Hindlimb muscle (tissue), 1 donor: ENCODE measurements around the gene ARHGAP25. TPM values are rescaled to one million over a fixed set of nuclear protein-coding genes. Genes with fewer than 3 reads are reported as not detected.
A peak's percentile ranks its signal among the peaks of the same experiment; 100 is the strongest.

Source experiments
- DNase-seq: peaks from one replicate; pipeline ENCODE4 v3.0.0-alpha.2; 2013
- polyA plus RNA-seq: library from polyadenylated mRNA; unstranded; fragments of 120-200 nt; gene quantifications from one replicate; pipeline ENCODE4 v1.2.1, GENCODE V29; 2013; ENCODE audit not compliant: insufficient read length

The ARHGAP25 gene
- polyA plus RNA-seq, 1 donor, result 3.7 TPM

DNA sequence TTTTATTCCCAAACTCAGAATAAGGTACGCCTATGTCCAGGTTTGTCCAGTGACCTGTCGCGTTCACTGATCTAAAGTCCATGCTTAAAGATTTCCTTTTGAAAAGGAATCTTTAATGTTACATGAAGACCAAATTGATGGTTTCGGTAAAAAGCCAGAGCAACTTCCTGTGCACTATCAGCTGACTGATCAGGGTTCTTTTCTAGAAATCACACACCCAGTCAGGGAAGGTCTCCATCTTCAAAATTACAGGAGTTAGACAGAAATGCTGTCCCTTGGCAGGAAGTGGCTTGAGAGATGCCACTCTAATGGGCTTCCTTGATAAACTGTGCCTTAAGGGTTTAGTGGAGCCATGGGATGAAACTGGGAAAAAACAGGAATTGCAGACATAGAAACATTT lies 14.7 kb upstream of the ARHGAP25 start:
- no peak for DNase-seq

DNA sequence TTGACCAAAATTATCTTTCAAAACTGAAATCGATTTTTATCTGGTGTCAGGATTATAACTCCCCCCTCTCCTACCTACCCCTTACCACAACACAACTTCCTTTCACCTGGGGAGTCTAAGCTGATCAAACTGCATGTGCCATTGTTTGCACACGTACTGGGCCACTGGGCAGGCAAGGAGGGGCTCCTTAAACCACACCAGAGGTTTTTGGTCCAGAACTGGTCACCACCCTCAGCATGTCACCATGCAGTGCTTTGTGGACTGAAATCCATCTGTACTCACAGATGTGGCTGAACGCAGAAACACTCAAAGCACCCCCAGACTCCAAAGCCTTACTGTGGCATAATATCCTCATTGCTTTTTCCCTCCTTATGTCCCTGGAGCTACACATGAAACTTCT lies 13.9 kb upstream of the ARHGAP25 start:
- no peak for DNase-seq

DNA sequence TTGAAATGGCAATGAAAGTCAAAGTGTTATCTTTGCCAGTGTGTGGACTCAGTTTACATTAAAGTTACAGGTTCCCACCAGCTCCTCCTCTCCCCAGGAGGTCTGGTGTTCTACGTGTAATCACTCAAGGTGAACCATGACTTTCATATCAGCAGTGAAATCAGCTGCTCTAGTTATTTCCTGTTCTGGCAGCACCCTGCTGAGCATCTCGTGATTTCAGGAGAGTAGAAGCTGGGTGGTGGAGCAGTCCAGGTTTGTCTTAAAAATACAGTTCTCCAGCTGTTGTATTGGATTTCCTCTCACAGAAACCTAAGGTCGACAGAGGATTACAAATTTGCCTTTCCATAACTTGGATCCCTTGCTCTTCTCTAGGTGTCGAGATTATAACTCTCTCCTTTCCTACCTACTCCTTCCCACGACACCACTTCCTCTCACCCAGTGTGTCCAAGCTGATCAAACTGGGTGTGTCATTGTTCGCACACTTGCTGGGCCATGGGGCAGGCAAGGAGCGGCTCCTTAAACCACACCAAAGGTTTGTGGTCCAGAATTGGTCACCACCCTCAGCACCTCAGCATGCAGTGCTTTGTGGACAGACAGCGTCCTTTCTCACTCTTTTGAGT lies 13.0 kb upstream of the ARHGAP25 start:
- DNase-seq, result no peak

DNA sequence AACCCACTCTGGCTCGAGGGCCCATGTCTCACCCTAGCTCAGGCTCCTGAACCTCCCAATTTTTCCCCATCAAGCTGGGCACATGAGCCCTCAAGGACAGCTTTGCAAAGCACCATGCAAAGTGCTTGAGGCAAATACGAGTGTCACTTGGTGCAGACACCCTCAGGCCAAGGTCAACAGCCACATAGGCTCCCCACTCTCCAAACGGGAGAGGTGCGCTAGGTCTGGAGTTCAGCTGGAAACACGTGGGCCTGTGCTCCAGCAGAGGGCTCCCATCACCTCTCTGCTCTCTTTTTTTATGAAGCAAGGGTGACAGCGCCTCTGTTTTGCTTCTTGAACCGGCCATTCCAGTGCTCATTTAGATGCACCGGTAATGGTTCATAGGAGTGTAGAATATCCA lies 11.9 kb upstream of the ARHGAP25 start:
- no peak for DNase-seq

DNA sequence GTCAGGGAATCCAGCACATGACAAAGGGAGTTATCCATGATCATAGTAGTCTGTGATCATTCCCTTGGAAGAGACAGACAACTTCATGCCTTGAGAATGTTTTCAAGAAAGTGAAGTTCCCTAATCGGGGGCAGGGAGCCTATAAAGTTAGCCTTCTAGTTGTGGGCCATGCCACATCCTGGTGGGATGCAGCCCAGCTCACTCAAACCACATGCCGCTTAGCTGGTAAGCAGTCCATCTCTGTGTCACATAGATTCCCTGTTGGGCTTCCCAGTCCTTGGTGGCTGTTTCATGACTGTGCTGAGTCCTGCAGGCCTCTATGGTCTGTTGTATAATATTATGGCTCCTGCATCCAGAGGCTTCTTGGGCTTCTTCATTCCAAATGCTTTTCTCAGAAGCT lies 11.4 kb upstream of the ARHGAP25 start:
- no peak for DNase-seq

DNA sequence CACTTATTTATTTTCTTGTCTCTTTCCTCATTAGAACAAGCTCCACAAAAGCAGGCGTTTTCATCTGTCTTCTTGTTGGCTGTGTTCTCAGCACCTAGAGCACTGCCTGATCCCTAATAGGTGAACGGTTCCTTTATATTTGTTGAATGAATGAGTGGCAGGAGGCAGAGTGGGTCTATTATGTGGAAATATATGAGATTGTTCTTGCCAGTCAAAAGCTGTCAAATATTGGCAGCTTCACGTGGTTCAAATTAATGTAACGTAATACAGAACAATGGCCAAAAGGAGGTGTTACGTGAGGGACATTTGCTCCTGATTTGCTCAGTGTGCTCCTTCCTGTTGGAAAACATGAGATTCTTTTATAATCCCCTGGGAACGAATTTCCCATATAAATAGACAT lies 8.5 kb upstream of the ARHGAP25 start:
- no peak for DNase-seq

DNA sequence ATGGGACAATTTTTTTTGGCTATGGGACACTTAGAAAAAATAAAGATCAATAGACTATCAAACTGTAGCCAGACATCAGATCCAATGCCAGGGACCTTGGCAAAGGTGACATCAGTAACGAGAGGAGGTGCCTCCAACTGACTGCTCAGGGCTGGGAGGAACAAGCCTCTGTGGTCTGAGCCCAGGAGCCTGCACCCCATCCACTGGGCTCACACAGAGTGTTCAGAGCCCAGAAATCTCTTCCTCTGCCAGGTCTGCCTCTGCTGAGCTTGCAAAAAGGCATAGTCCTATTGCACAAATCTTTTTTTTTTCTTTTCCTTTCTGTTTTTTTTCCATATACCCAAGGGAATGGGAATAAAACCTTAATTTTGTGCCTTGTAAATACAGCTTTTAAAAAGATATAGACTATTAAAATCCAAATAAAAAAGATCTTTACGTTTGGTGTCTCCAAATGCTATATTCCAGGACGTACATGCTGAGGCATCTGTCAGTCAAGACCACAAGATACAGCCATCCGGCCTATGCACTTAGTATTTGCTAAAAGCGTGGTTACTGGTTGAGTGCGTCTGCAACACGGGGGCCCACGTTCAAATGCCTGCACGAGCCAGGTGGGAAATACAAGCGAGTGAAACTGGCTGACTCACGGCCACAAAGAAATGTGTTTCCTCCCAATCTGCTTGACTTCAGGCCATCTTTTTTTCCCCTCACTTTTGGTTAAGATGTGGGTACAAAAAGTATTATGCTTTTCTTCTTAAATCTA lies 7.8 kb upstream of the ARHGAP25 start:
- DNase-seq, result no peak

DNA sequence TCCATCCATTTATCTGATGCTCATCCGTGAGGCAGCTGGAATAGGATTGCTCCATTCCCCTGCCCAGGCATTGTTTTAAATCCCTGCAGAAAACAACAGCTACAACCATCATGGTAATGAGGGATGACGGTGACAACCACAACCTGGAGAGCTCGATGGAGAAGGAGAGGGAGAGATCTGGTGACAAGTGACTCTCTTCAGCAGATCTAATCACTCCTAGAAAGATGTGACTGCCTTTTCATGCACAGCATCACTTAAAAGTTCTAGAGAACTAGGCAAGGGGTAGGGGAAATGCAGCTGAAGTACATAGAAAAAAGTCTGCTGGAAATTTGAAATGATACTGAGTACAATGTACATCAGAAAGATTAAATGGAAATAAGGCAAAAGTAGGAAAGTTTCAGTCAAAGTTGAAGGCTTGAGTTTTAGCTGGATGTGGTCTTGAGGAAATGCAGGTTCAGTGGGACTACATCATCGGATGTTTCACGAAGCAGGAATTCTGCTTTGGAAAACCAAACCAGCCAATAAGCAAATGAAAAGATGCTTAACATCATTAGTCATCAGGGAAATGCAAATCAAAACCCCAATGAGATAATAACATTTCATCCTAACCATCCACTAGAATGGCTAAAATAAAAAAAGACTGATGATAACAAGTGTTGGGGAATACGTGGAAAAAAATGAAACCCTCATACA lies 6.8 kb upstream of the ARHGAP25 start:
- DNase-seq, result no peak

DNA sequence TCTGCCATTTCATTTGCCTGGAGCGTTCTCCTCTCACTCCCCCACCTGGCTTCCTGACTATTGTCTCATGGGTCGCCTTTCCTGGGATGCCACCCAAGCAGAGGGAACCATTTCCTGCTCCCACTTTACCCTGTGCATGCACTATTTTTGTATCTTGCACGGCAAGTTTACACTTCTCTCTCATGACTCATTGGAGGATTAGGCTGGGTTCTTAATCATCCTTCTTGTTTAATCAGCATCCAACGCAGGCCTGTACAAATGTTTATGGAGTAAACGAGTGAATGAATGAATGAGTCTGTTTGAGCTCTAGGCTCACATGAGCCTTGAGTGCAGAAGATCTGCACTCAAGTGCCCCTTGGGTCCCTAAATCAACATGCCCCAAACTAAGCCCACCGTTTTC lies 3.8 kb upstream of the ARHGAP25 start:
- no peak for DNase-seq

DNA sequence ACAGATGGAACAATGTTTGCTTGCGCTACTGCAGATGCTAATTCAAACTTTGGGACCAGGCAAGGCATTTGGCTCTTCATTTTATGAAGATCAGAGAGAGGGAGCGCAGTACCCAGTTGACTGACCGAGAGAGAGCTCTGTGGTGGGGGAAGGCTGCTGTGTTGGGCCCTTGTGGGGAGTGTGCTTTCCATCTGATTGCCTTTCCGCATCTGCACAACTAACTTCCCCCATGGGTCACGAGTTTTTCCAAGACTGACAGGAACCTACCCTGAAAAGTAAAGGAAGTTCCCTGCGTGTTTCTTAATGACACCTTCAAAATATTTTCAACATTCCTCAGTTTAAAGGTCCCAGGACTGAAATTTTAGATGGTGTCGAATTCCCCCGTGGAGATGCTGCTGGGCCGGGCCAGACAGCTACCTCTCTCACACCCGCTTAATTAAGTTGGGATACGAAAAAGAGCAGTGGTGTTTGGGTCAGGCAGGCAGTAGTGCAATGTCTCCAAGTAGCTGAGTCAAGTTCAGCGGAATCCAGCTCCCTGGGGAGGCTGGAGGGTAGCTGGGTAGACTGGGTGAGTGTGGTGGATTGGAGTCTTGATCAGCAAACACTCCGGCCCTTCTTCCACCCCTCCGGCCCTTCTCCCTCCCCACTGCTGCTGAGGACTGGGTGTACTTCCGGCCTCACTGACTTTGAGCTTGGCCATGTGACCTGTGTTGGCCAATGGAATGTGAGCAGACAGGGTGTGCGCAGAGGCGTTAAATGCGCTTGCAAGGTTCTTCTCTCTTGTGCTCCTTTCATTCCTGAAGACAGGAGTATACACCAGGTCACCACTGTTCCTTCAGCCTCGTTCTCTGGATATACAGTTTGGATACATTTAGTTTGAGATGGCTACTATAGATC lies 2.3 kb upstream of the ARHGAP25 start:
- DNase-seq, result peak; percentile 39

DNA sequence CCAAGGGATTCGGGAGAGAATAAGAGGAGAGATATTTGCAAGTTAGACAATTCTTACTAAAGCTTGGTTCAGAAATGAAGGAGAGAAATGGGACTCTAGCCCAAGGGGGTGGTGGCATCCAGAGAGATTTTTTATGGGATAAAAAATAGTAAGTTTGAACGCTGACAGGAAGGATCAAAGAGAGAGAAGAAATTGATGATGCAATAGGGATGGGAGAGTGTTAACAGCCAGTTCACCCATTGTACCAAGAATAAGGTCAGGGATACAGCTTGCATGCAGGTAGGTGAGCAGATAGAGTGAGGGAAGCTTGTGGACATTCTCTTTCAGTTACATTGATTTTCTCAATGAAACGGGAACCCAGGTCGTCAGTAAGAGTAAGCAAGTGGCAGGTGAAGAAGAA lies 1.2 kb upstream of the ARHGAP25 start:
- DNase-seq, result no peak

DNA sequence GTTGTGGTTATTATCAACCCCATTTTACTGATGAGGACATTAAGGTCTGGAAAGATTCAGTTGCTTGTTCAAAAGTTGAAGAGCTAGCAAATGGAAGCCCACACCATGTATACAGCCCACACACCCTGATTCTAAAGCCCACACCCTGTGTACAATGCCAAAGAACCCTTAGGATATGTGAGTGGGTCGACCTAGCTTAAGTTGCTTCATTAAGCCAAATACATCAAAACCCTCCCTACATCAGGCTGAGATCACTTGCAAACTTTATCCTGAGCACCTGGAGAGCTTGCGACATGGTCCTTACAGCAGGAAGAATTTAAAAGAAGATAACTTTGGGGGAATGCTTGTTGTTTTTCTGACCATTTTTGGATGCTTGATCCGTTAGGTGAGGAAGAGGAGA lies 435 bp upstream of the ARHGAP25 start:
- DNase-seq, result no peak

DNA sequence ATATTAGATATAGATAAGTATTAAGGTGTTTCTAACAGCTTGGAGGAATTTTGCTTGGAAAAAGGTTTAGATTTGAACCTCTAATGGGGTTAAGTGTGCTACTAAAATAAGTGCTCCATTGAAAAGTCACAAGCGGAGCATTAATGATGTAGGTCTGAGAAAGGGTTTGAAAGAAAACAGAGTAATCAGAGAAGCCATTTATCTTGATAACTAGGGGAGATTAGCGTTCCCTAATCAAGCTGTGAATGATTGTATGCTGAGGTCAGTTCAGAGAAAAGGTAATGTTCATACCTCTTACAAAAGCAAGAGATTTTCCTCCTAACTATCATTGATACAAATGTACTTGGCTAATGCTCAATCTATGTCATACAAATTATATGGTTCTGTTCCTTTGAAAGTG lies 1.5 kb downstream of the ARHGAP25 start:
- DNase-seq, result no peak

DNA sequence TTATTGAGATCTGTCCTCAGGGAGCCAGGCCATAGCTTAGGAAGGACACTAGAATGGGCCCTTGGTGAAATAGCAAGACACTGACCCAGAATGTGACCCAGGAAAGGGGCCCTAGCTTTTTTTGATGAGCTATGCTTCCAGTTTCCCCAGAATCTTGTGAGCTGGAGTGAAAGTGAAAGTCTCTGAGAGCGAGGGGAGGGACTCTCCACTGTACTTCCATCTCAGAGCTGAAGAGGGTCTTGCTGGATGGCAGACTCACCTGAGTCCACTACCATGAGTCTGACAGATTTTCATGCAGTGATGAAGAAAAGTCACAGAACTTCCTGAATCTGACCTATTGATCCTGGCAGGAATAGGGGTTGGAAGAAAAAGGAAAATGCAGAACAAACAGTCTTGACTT lies 3.1 kb downstream of the ARHGAP25 start:
- DNase-seq, result no peak

DNA sequence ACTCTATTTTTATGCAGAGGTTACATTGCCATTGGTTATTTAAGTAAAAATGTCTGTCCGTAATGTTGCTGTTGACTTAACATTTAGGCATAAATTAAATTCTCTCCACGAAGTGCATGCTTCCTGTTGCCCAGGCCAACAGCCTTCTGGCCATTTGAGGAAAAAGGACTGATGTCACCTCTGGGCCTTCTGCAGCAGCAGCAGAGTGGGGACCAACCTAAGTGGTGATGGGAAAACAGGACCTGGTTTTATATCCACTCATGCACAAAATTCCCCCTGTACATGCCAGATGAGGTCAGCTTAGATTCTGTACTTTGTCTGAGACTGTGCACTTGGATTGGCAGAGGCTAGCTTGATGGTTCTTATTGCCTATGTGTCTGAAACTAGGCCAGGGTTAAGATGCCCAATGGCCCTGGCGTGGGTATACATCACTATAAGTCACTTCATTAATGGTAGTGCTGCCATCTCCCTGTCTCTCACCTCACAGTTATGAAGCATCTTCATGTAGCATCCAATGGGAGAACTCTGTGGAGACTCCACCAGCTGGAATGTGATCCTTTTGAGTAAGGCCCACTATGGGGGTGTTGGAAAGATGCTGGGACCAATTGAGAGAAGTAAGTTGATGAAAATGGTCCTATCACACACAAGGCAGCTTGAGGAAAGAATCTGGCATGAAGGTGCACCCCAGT lies 4.4 kb downstream of the ARHGAP25 start:
- DNase-seq, result no peak

DNA sequence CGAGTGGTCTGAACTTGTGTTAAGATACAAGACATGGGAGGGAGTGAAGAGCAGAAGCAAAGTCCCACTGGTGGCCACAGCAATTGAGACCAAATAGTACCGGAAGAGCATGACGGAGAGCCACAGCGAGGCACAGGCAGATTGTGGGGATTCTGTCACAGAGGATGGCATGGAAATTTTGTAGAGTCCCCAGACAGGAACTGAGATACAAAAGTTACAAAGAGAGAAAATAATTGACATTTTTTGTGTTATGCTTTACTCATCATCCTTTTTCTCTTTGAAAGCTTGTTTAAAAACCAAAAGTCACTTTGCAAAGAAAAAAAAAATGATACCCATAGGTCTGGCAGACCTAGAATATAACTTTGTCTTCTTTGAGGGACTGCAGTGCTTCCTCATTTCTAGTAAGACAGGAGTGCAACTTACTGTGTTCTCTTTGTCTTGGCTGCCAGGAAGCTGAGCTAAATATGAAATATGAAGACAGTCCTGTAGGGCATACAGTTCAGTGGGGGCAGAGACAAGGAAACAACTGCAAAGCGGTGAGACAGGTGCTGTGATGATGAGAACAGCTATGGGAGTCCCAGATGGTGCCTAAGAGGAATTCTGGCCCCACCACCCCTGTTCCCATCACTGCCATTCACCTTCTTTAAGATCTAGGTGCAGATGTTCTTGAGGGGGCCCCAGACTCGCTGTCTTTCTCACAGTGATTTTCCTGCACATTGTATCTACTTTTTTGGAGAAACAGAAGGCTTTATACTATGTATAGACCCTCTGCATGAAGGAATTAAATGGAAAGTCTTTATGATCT lies 5.2 kb downstream of the ARHGAP25 start:
- DNase-seq, result no peak

DNA sequence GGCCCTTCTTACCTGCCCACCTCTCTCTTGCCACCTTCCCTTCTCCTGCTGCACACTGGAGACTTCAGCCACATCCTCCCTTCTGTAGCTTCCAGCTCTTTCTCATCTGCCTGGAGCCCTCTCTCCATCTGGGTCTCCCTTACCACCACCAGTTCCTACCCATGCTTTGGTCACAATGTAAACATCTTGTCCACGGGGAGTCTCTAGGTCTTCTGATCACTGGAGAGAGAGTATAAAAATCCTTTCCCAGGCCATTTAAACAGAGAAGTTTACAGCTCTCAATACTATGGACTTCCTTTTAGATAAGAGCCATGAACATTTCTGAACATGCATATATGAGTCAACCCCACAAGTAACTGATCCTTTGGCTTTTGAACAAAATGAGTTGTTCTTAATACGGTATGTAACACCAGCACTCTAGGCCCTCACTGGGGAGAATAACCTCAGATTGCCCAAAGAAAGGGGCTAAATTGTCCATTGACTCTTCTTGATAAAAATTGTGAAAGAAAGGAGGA lies 5.8 kb downstream of the ARHGAP25 start:
- no peak for DNase-seq

DNA sequence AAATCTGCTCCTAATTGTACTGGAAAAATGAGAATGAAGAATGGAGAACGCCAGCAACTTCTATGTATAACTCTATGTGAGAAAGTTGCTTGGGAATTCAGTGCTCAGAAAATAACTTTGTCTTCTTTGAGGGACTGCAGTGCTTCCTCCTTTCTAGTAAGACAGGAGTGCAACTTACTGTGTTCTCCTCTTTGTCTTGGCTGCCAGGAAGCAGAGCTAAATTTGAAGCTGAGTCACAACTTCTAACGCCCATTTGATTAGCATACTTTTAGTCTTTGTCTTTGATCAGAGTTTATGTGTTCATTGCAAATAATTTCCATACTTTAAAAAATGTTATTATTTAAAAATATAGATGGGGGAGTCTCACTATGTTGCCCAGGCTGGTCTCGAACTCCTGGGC lies 6.6 kb downstream of the ARHGAP25 start:
- no peak for DNase-seq

DNA sequence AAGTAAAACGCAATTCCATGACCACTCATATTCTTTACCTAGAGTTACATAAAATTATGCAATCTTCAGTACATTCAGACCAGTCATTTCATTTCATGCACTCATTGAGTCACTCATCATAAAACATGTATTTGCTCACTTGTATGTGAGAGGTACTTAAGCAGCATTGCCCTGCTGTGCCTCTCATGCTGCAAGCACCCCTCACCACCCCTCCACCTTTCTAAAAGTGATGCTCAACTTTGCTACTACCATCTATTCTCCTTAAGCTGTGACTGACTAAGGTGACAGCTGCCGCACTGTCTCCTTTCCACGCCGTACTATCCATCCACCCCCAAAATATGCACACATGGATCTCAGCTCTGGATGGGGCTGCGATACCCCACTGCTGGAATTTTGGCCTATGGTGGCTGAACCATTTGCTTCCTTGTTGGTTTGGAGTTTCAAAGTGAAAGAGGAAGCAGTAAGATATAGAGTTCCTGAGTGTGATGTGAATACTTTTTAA lies 7.2 kb downstream of the ARHGAP25 start:
- no peak for DNase-seq

DNA sequence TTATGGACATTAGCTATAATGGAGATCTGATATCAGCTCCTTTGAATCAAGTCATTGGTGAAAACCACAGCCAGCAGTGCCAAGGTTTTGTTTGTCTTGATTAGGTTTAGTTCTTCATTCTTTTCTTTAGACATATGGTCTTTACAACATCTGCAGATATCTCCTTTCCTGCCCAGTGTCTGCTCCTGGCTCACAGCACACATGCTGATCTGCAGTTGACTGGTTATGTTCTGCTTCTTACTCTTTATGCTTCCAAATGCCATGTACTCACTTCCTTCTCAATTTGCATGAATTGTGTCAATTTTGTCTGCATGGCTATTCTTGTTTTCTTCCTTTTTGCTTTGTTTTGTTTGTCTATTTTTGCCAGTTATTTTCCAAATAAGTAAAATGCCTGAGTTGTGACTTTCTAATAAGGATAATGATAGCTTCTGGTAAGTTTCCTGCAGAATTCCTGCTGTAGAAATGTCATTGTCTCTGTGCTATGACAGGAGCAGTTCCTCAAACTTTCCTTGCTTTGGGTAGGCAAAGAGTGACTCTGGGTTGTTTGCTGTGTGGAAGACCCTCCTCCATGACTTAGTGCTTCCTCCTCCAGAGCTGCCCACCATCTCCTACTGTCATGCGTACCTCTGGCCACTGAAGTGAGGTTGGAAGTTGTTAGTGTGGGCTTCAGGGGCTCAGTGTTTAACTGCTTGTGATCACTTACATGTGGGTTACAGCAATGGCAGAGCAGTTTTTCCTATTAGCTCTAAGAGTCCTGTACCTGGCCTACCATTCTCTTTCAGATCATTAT lies 8.2 kb downstream of the ARHGAP25 start:
- DNase-seq, result no peak
